Measurements from ENCODE around the gene TPD52L2. TPM values are rescaled to one million over a fixed set of nuclear protein-coding genes. Genes with fewer than 3 reads are reported as not detected.
A peak's percentile ranks its signal among the peaks of the same experiment; 100 is the strongest.
"Not testable (repeated sequence)": the region's sequence is repeated elsewhere in the genome, so short reads cannot be mapped to it uniquely, and the experiment has no call there.

Gene TPD52L2
- total RNA-seq, 2 donors from 2014 or later = 54.8 to 92.9 TPM

GRCh38 chr20:63857764-63858392, 7.2 kb upstream of the TPD52L2 start:
- Mint-ChIP-seq H3K27ac (no peak overlapping the region), H3K4me1 (peaks cover 7% of the 10 kb centered on the region), H3K9me3 (no peaks in the 10 kb centered on the region), H3K27me3 (no peaks in the 10 kb centered on the region), H3K36me3 (ENCODE audit: low read depth) (peaks cover 7% of the 10 kb centered on the region), H3K4me3 (no peak overlapping the region)
- ATAC-seq (replicated peaks) = no peak

GRCh38 chr20:63858393-63859165, 6.5 kb upstream of the TPD52L2 start:
- Mint-ChIP-seq H3K4me3 (no peak overlapping the region), H3K27ac (no peak overlapping the region), H3K9me3 (no peaks in the 10 kb centered on the region), H3K36me3 (ENCODE audit: low read depth) (peaks cover 14% of the 10 kb centered on the region), H3K4me1 (peaks cover 8% of the 10 kb centered on the region), H3K27me3 (no peaks in the 10 kb centered on the region)
- peak; percentile 8 for ATAC-seq (replicated peaks)

GRCh38 chr20:63859166-63859699, 5.8 kb upstream of the TPD52L2 start:
- H3K27ac Mint-ChIP-seq = no peak overlapping the region
- no peaks in the 10 kb centered on the region for H3K9me3 Mint-ChIP-seq
- H3K4me3 Mint-ChIP-seq = no peak overlapping the region
- peaks cover 20% of the 10 kb centered on the region for H3K36me3 Mint-ChIP-seq (ENCODE audit: low read depth)
- peaks cover 12% of the 10 kb centered on the region for H3K4me1 Mint-ChIP-seq
- H3K27me3 Mint-ChIP-seq = no peaks in the 10 kb centered on the region
- no peak for ATAC-seq (replicated peaks)

GRCh38 chr20:63860325-63861051, 4.6 kb upstream of the TPD52L2 start:
- H3K27me3 Mint-ChIP-seq = no peaks in the 10 kb centered on the region
- no peak overlapping the region for H3K4me3 Mint-ChIP-seq
- H3K36me3 Mint-ChIP-seq (ENCODE audit: low read depth) = peaks cover 26% of the 10 kb centered on the region
- H3K27ac Mint-ChIP-seq = no peak overlapping the region
- H3K4me1 Mint-ChIP-seq = peaks cover 12% of the 10 kb centered on the region
- ATAC-seq (replicated peaks) = no peak
- no peaks in the 10 kb centered on the region for H3K9me3 Mint-ChIP-seq

- Mint-ChIP-seq H3K27me3 (no peaks in the 10 kb centered on the region), H3K9me3 (no peaks in the 10 kb centered on the region)
- ATAC-seq (replicated peaks) = no peak
Observed at GRCh38 chr20:63861365-63861934, 3.6 kb upstream of the TPD52L2 start, which contains the start of gene ABHD16B. Gene ABHD16B (plus strand): TSS chr20:63861498. CDS start chr20:63861541, 43 bp downstream.

GRCh38 chr20:63861981-63862901, 2.8 kb upstream of the TPD52L2 start:
- no peak for ATAC-seq (replicated peaks)
- no peaks in the 10 kb centered on the region for H3K27me3 Mint-ChIP-seq

More at GRCh38 chr20:63861365-63861934, 3.6 kb upstream of the TPD52L2 start, which contains the start of gene ABHD16B:
- no peak within 1 kb of the TSS for H3K27ac Mint-ChIP-seq
- no peak within 1 kb of the TSS for H3K4me3 Mint-ChIP-seq
- peaks cover 36% of the 10 kb centered on the region for H3K36me3 Mint-ChIP-seq (ENCODE audit: low read depth)
- H3K4me1 Mint-ChIP-seq = peaks cover 12% of the 10 kb centered on the region

GRCh38 chr20:63863021-63863797, 1.9 kb upstream of the TPD52L2 start:
- H3K4me3 Mint-ChIP-seq = peak overlapping the region; percentile 84
- no peaks in the 10 kb centered on the region for H3K27me3 Mint-ChIP-seq
- peak overlapping the region; percentile 89 for H3K27ac Mint-ChIP-seq
- no peaks in the 10 kb centered on the region for H3K9me3 Mint-ChIP-seq
- peaks cover 48% of the 10 kb centered on the region for H3K36me3 Mint-ChIP-seq (ENCODE audit: low read depth)
- no peak for ATAC-seq (replicated peaks)
- H3K4me1 Mint-ChIP-seq = peaks cover 7% of the 10 kb centered on the region

More at GRCh38 chr20:63861981-63862901, 2.8 kb upstream of the TPD52L2 start:
- Mint-ChIP-seq H3K4me3 (no peak overlapping the region), H3K36me3 (ENCODE audit: low read depth) (peaks cover 39% of the 10 kb centered on the region), H3K27ac (no peak overlapping the region), H3K4me1 (peaks cover 12% of the 10 kb centered on the region), H3K9me3 (no peaks in the 10 kb centered on the region)

GRCh38 chr20:63863798-63864544, 1.1 kb upstream of the TPD52L2 start:
- Mint-ChIP-seq H3K4me1 (peaks cover 5% of the 10 kb centered on the region), H3K4me3 (peak overlapping the region; percentile 84), H3K27me3 (no peaks in the 10 kb centered on the region)

GRCh38 chr20:63864545-63864977, 509 bp upstream of the TPD52L2 start:
- Mint-ChIP-seq H3K27ac (peak overlapping the region; percentile 89), H3K9me3 (no peaks in the 10 kb centered on the region), H3K36me3 (ENCODE audit: low read depth) (peaks cover 61% of the 10 kb centered on the region), H3K4me1 (peaks cover 5% of the 10 kb centered on the region), H3K27me3 (no peaks in the 10 kb centered on the region), H3K4me3 (peak overlapping the region; percentile 84)
- no peak for ATAC-seq (replicated peaks)

More at GRCh38 chr20:63863798-63864544, 1.1 kb upstream of the TPD52L2 start:
- Mint-ChIP-seq H3K36me3 (ENCODE audit: low read depth) (peaks cover 56% of the 10 kb centered on the region), H3K27ac (peak overlapping the region; percentile 89), H3K9me3 (no peaks in the 10 kb centered on the region)
- ATAC-seq (replicated peaks) = peak; percentile 78

GRCh38 chr20:63867042-63867441, 2.0 kb downstream of the TPD52L2 start:
- ATAC-seq (replicated peaks) = not testable (repeated sequence)

GRCh38 chr20:63868264-63868663, 3.2 kb downstream of the TPD52L2 start:
- H3K4me3 Mint-ChIP-seq = no peak overlapping the region
- H3K27ac Mint-ChIP-seq = no peak overlapping the region
- no peak for ATAC-seq (replicated peaks)
- no peaks in the 10 kb centered on the region for H3K27me3 Mint-ChIP-seq
- H3K4me1 Mint-ChIP-seq = peaks cover 6% of the 10 kb centered on the region
- H3K36me3 Mint-ChIP-seq (ENCODE audit: low read depth) = peaks cover 87% of the 10 kb centered on the region
- H3K9me3 Mint-ChIP-seq = no peaks in the 10 kb centered on the region

More at GRCh38 chr20:63867042-63867441, 2.0 kb downstream of the TPD52L2 start:
- not testable (repeated sequence) for H3K4me1 Mint-ChIP-seq, H3K27me3 Mint-ChIP-seq, H3K9me3 Mint-ChIP-seq, H3K27ac Mint-ChIP-seq
- Mint-ChIP-seq H3K36me3 (ENCODE audit: low read depth) (peaks cover 79% of the 10 kb centered on the region), H3K4me3 (peak overlapping the region; percentile 42)

GRCh38 chr20:63873477-63873971, 8.5 kb downstream of the TPD52L2 start:
- Mint-ChIP-seq H3K36me3 (ENCODE audit: low read depth) (peaks cover 99% of the 10 kb centered on the region), H3K9me3 (no peaks in the 10 kb centered on the region), H3K4me1 (peaks cover 6% of the 10 kb centered on the region), H3K27ac (peak overlapping the region; percentile 87), H3K4me3 (peak overlapping the region; percentile 64), H3K27me3 (no peaks in the 10 kb centered on the region)
- ATAC-seq (replicated peaks) = peak; percentile 99
